GM18519 (cell line): ENCODE results near the gene ARHGAP33.

ENCODE experiments used
- ATAC-seq: cut with Tn5 transposase; IDR thresholded peaks from one replicate; pipeline ENCODE4 v1.9.1; 2021; ENCODE audit warnings: mild to moderate bottlenecking, moderate library complexity; ENCODE audit not compliant: unreplicated experiment, low FRiP score

The ARHGAP33 gene

GRCh38 chr19:35740108-35740422, 35.3 kb upstream of the ARHGAP33 start:
- ATAC-seq: peak; percentile 20

DNA sequence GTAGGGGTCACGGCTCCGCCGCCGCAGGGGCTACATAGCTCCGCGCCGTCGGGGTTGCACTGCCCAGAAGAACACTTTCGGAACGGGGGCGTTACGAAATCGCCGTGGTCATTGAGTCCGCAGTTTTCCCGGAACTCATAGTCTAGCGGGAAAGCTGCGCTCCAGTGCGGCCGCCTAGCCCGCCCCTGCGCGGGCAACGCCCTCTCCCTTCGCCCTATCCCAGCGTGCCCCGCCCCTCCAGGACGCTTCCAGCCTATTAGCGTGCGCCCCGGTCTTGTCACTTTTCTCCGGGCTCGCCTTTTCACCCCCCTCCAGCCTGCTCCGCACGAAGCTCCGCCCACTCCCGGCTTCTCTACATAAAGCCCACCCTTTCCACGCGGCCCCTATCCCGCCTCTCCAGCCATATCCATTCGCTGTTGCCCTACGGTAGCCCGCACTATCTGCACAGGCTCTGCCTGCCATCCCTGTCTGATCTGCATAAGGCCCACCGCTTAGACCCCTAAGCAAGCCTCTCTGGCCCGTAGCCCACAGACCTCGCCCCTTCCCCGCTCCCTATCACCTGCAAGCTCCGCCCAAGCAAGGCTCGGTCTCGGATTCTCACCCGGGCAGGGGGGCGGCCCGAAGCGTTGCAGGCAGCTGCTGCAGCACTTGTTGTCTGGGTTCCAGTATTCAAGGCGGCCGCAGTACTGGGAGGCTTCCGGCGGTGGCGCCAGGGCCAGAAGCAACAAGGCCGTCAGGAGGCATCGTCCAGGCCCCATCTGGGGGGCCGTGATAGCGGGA, 34.8 kb upstream of the ARHGAP33 start:
- peak; percentile 39 for ATAC-seq

DNA sequence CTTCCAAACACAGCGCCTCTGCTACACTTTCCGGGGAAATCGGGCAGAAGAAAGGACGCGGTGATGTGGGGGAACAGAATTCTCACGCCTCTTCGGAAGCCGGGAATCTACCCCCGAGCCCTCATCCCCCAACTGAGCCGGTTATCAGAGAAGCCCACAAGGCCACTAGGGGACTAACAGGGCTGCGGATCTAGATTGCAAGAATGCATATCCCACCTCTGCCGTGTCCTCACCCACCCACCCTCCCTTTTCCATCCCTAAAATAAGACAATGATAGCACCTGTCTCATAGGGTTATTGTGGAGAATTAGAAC, 34.2 kb upstream of the ARHGAP33 start:
- ATAC-seq: no peak

DNA sequence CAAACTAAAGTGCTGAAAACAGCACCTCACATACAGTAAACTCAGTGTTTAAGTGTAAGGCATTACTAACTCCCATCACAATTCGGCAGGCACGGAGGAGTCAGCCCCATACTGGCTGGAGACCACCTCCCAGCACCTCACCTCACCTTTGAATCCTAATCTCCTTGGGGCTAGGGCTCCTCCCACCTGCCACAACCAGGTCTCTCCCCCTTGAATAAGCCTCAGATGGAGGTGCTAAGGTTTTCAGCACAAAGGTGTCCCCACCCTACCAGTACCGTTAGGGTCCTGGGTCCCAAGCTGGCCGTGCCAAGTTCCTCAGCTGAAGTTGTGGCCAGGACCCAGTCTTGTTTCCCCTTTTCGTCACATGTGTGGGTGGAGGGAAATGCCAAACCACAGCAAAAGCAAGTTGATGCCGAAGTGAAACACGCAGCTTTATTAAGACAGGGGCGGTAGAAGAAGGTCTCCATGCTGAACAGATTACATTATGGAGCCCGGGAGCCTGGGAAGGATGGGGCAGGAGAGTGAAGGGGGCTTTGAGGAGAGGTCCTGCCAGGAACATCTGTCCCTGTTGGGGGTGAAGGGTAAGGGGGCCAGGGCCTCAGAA, 33.1 kb upstream of the ARHGAP33 start, which contains the start of gene IGFLR1:
IGFLR1 (minus strand) TSS at position 332 of the 604 bp plus-strand sequence. CDS start 1,272 bp downstream, outside the sequence.
- no peak for ATAC-seq

- ATAC-seq: no peak
Measured at GRCh38 chr19:35743640-35744429, 31.5 kb upstream of the ARHGAP33 start.

- no peak for ATAC-seq
Measured at GRCh38 chr19:35744430-35745327, 30.7 kb upstream of the ARHGAP33 start.

GRCh38 chr19:35745328-35746086, 29.9 kb upstream of the ARHGAP33 start, which contains the start of the genes PSENEN and U2AF1L4:
TSS of gene PSENEN (plus strand) at chr19:35745651. CDS start at chr19:35745931, 280 bp downstream.
TSS of gene U2AF1L4 (minus strand) at chr19:35745418. CDS start at chr19:35745391, 27 bp downstream.
- ATAC-seq: peak; percentile 31

GRCh38 chr19:35746087-35746462, 29.3 kb upstream of the ARHGAP33 start:
- no peak for ATAC-seq

- no peak for ATAC-seq
Measured at GRCh38 chr19:35746531-35746930, 28.8 kb upstream of the ARHGAP33 start.

DNA sequence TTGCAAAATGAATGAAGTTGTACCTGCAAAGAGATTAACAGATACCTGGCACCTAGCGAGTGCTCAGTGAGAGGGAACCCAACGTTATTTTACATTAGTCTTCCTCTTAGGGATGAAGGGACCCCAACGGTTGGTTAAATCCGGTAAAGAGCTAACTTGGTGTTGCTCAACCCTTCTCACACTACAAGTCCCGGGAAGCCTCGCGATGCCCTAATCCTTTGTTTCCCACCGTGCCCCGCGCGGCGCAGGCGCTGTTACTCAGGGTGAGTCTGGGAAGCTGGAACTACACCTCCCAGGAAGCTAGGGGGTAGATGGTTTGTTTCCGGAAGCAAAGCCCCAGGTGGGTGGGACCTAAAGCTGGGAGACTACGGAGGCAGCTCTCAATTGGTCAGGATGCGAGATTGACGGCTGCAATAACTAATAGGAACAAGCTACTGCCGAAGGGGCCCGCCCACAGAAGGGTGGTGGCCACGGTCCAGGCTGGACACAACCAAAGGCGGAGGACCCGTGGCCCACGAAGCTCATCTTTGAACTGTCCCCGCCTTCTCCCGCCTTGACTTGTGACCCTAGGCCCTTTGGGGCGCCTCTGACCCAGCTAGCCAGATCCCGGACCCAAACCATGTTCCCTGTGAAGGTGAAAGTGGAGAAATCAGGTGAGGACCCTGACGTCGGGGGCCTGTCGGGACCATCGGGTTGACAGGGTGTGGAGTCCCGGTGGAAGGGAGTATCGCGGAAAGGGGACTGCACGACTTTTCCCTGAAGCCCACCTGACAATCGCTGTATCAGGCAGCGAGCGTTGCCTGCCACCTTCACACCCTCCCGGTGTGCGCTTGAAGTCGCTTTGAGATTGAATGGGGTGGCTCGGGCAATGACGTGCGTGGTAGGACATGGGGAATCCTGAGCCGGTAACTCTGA, 27.0 kb upstream of the ARHGAP33 start, which contains the start of gene LIN37:
LIN37 (plus strand) TSS at position 471 of the 915 bp plus-strand sequence; CDS start at position 620, 149 bp downstream.
- ATAC-seq: peak; percentile 54

DNA sequence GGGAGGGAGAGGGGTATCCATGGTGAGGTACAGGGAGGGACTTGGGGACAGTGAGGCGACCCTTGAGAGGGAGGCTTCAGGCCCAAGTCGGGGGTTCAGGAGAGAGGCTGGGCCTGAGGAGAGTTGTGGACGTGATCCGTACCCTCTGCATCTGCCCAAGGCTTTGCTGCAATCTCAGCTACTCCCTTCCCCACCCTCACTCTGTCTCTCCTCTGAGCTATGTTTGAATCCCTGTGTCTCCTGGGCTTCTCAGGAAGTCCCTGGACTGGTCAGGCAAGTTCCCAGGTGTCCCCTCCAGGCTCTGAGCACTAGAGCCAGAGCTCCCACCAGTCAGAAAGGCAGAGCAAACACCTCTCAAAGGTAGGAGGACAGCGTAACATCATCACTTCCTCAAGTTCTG, 25.2 kb upstream of the ARHGAP33 start:
- ATAC-seq: no peak

GRCh38 chr19:35751839-35752745, 23.3 kb upstream of the ARHGAP33 start:
- ATAC-seq: no peak

DNA sequence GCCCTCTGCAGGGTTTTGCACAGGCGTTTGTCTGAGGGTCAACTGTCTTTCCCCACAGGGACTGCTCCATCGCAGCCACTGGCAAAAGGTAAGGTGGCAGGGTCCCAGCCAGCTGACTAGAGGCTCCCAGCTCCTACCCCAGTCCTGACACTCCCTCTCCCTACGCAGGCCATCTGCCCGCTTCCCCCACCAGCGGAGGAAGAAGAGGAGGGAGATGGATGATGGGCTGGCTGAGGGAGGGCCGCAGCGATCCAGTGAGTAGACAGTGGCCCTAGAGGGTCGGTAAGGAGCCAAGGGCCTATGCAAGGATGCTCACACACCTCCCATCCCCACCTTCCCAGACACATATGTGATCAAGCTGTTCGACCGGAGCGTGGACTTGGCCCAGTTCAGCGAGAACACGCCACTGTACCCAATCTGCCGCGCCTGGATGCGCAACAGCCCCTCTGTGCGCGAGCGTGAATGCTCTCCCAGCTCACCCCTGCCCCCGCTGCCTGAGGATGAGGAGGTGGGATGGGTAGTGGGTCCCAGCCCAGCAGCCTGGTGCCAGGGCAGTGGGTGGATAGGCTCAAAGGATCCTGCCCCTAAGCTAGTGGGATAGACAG, 22.5 kb upstream of the ARHGAP33 start:
- no peak for ATAC-seq

DNA sequence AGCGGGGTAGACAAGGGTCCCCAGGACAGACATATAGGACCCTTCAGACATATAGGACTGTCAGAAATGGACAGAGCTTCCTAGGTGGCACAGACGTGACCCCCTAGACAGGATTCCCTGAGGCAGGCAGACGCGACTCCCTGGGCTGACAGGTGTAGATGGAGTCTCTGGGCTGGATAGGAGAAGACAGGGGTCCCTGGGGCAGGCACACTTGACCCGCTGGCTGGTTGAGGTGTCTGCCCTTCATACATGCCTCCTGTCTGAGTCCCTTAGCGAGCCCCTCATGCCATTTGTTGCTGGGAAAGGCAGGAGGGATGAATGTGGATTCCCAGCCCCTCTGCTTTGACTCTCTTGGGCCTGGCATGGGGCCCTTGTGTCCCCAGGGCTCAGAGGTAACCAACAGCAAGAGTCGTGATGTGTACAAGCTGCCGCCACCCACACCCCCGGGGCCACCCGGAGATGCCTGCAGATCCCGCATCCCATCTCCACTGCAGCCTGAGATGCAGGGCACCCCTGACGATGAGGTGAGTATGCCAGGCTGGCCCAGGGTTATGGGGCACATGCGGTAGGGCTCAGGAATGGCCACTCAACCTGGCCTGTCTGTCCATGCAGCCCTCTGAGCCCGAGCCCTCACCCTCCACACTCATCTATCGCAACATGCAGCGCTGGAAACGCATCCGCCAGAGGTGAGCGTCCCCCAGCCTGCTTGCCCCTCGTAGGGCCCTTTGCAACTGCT, 21.6 kb upstream of the ARHGAP33 start:
- ATAC-seq: no peak

- ATAC-seq: no peak
Measured at GRCh38 chr19:35754370-35755130, 20.8 kb upstream of the ARHGAP33 start.

GRCh38 chr19:35755131-35755549, 20.2 kb upstream of the ARHGAP33 start:
- no peak for ATAC-seq
